Measurements from ENCODE around the gene RSPO3.

GRCh38 chr6:127090051-127090450 is 28.4 kb upstream of the RSPO3 start:
- TF ChIP-seq, protein P1, sequence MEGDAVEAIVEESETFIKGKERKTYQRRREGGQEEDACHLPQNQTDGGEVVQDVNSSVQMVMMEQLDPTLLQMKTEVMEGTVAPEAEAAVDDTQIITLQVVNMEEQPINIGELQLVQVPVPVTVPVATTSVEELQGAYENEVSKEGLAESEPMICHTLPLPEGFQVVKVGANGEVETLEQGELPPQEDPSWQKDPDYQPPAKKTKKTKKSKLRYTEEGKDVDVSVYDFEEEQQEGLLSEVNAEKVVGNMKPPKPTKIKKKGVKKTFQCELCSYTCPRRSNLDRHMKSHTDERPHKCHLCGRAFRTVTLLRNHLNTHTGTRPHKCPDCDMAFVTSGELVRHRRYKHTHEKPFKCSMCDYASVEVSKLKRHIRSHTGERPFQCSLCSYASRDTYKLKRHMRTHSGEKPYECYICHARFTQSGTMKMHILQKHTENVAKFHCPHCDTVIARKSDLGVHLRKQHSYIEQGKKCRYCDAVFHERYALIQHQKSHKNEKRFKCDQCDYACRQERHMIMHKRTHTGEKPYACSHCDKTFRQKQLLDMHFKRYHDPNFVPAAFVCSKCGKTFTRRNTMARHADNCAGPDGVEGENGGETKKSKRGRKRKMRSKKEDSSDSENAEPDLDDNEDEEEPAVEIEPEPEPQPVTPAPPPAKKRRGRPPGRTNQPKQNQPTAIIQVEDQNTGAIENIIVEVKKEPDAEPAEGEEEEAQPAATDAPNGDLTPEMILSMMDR (conservative IDR thresholded peaks at IDR 0.05; ENCODE audit: low read depth, low read length): no peak
- TF ChIP-seq EZH2phosphoT487 (IDR thresholded peaks at IDR 0.05; ENCODE audit: borderline replicate concordance, low read length): no peak

Measured in PC-3 (cell line).